T47D (cell line): ENCODE data around the gene EEFSEC.

Experiments
- DNase-seq, 2 experiments: peaks; one replicate each; pipeline versions ENCODE4 v3.0.0 to v3.0.0-alpha.2; 2011 to 2012; ENCODE audit warnings: low read depth in 1 of 2, low spot score in 1 of 2
- JUND ChIP-seq: IDR thresholded peaks from 2 replicates; pipeline ENCODE4 v1.6.1; 2012; ENCODE audit warnings: low read depth
- in situ Hi-C: cut with HindIII; loops from 2 replicates; pipeline ENCODE4 v1.10.0; 2016; ENCODE audit warnings: low sequenced_read_pairs, low pct_unique_long_range_greater_than_20kb

EEFSEC gene

GRCh38 chr3:128416578-128417211 lies 263.4 kb downstream of the EEFSEC start:
- in situ Hi-C loops: no loop called here
- no peak for DNase-seq

GRCh38 chr3:128418900-128419299 lies 265.6 kb downstream of the EEFSEC start:
- in situ Hi-C loops: no loop called here
- no peak for TF ChIP-seq JUND
- no peak for DNase-seq

More at GRCh38 chr3:128416578-128417211, 263.4 kb downstream of the EEFSEC start:
- TF ChIP-seq JUND: no peak

DNA sequence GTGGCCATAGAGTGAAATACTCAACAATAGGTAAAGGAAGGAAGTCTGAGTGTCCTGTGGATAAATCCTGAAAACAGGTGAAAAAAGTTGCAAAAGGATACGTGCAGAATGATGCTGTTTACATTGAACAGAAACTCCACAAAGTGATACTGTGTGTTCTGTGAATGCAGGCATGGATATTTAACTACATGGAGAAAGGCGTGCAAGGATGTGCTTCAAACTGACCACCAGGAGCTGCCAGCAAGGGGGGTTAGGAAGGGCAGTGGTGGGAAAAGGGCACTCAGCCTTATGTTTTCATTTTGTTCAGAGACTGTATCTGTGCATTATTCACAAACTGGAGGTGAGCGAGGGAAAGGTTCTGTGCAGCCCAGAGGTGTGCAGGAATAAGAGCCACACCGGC lies 266.0 kb downstream of the EEFSEC start:
- no peak for DNase-seq
- TF ChIP-seq JUND: no peak
- in situ Hi-C loops: no loop called here

- in situ Hi-C loops: no loop called here
- no peak for TF ChIP-seq JUND
- DNase-seq: no peak
Measured at GRCh38 chr3:128420289-128420688, 267.0 kb downstream of the EEFSEC start.

- TF ChIP-seq JUND: no peak
- in situ Hi-C loops: no loop called here
Measured at GRCh38 chr3:128420720-128421438, 267.6 kb downstream of the EEFSEC start.

DNA sequence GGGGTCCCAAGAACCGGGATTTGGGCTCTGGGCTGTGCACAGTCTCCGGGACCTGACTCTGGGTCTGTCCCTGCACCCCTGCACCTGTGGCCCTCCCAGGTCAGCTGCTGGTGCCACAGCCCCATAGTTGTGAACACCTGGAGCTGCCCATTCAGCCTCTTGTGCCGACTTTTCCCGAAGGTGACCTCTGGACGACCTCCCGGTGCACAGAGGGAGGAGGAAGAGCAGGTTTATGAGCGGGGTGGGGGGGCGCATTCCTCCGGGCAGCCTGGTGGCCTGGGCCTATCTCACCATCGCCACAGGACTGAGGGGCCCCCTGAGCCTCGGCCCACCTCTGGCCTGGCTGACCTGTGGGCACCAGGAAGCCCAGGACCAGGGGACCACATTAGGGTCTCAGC lies 268.2 kb downstream of the EEFSEC start:
- peak in 1 of 2 experiments; percentile 41 for DNase-seq
- TF ChIP-seq JUND: no peak
- in situ Hi-C loops: no loop called here

More at GRCh38 chr3:128420720-128421438, 267.6 kb downstream of the EEFSEC start:
- no peak for DNase-seq

DNA sequence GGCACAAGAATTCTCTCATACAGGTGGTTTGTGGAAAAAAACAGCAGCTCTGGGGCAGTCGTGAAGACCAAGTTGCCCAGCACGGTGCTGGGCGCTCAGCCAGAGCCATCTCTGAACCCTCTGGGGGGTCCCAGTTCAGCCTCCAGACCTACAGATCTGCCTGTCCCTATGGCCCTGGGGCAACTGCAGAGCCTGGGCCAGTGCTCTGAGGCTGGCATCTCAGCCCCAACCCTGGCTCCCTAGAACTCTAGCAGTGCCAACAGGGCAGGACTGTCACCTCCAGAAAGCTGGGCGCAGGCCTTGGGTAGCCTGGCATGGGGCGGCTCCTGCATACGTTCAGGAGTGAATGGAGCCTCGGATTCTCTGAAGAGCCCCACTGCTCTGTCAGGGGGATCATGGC lies 268.7 kb downstream of the EEFSEC start:
- in situ Hi-C loops: no loop called here
- no peak for TF ChIP-seq JUND
- no peak for DNase-seq

GRCh38 chr3:128422762-128423524 lies 269.7 kb downstream of the EEFSEC start:
- DNase-seq: no peak
- TF ChIP-seq JUND: no peak
- in situ Hi-C loops: no loop called here

DNA sequence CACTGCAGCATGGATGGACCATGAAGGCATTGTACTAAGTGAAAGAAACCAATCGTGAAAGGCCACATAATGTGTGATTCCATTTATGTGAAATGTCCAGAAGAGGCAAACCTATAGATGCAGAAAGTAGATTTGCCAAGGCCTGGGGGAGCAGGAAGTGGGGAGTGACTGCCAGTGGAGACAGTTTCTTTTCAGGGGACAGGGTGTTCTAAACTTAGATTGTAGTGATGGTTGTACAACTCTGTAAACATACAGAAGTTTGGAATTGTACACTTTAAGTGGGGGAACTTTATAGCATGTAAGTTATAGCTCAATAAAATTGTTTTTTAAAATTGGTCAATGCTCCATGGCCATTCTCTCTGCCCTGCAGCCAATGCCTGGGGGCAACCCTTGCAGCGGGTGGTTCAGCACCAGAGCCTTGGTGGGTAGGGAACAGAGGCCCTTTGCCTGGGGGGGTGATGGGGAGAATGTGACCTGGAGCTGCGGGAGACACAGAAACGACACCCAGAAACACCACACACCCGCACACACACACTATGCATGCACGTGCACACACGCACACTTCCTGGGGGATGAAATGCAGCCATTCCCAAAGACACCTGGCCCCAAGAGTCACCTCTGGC lies 270.4 kb downstream of the EEFSEC start:
- peak in 1 of 2 experiments; percentile 30 for DNase-seq
- in situ Hi-C loops: no loop called here
- no peak for TF ChIP-seq JUND

DNA sequence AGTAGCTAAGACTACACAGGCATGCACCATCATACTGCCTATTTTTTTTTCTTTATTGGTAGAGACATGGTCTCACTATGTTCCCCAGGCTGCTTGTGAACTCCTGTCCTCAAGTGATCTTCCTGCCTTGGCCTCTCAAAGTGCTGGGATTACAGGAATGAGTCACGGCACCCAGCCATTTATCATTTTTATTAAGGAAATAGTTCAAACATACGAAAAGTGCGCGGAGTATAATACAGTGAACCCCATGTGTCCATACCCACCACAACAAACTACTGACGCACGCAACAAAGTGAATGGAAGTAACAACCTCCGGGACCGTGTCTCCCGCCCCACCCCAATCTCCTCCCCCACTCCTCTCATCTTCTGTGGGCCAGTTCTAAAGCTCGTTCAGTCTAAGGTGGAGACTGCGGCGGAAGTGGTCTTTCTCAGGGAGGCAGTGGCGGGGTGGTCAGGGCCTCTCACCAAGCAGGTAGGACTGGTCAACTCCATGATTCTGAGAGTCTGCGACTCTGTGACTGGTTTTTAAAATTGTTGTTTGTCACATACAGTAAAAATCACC lies 271.3 kb downstream of the EEFSEC start:
- no peak for TF ChIP-seq JUND
- no peak for DNase-seq
- in situ Hi-C loops: no loop called here

GRCh38 chr3:128425142-128425845 lies 272.0 kb downstream of the EEFSEC start:
- in situ Hi-C loops: no loop called here
- no peak for DNase-seq
- TF ChIP-seq JUND: no peak

DNA sequence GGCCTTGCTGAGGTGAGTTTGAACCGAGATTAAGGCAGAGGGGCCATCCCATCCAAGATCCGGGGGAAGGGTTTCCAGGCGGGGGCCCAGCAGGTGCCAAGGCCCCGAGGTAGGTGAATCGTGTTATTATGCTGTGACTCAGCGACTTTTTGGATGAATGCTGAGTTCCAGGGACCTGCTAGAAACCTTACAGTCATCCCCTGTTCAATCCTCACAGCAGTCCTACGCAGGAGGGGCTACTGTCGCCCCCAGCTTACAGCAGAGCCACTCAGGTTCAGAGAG lies 272.5 kb downstream of the EEFSEC start:
- in situ Hi-C loops: no loop called here
- DNase-seq: no peak
- TF ChIP-seq JUND: no peak
